H1 (cell line): Measurements from ENCODE around the gene ASB8. TPM values are rescaled to one million over a fixed set of nuclear protein-coding genes. Genes with fewer than 3 reads are reported as not detected.

ENCODE experiments used
- CTCF ChIA-PET: fragments of 300-600 bp; sonication (Branson Sonifier 250); formaldehyde crosslinking; loops from one replicate; lab custom pipeline; 2021; ENCODE audit not compliant: partially characterized antibody; lab: Charles Lee
- POLR2A ChIA-PET: fragments of 300-600 bp; sonication (Branson Sonifier 250); formaldehyde crosslinking; loops from one replicate; lab custom pipeline; 2021; ENCODE audit warnings: inconsistent platforms; ENCODE audit not compliant: partially characterized antibody; lab: Charles Lee
- DNase-seq, 2 experiments: peaks; one replicate each; pipeline versions ENCODE4 v3.0.0 to v3.0.0-alpha.2; 2010 to 2022; ENCODE audit warnings: low spot score in 2 of 2, low read depth in 1 of 2, mixed read lengths in 1 of 2
- FAIRE-seq: peaks from 2 replicates; lab custom pipeline; 2011; peaks lifted over from hg19 to GRCh38; lab: Jason Lieb, UNC
- H2AFZ ChIP-seq: 2 replicates; pipeline ENCODE4 v1.8.1; 2012; ENCODE audit warnings: low read length, inconsistent platforms
- H2AK5ac ChIP-seq: 2 replicates; pipeline ENCODE4 v1.6.1; 2013; ENCODE audit warnings: low read depth, low read length
- H2BK120ac ChIP-seq: replicated peaks from 2 replicates; pipeline ENCODE3; 2013; ENCODE audit warnings: low read depth, low read length, inconsistent platforms
- H2BK12ac ChIP-seq: 2 replicates; pipeline ENCODE4 v1.6.1; 2013; ENCODE audit warnings: low read depth, low read length
- H2BK15ac ChIP-seq: 2 replicates; pipeline ENCODE4 v1.6.1; 2013; ENCODE audit warnings: low read length
- H2BK20ac ChIP-seq: 2 replicates; pipeline ENCODE4 v1.6.1; 2013; ENCODE audit warnings: low read length
- H2BK5ac ChIP-seq: 2 replicates; pipeline ENCODE4 v1.6.1; 2013; ENCODE audit warnings: low read depth, low read length
- H3K14ac ChIP-seq: 2 replicates; pipeline ENCODE4 v1.6.1; 2013; ENCODE audit warnings: inconsistent platforms; ENCODE audit not compliant: insufficient read length
- H3K18ac ChIP-seq: 2 replicates; pipeline ENCODE4 v1.6.1; 2013; ENCODE audit warnings: low read length; ENCODE audit errors: extremely low read depth
- H3K23ac ChIP-seq: 2 replicates; pipeline ENCODE4 v1.6.1; 2013; ENCODE audit warnings: inconsistent platforms; ENCODE audit not compliant: insufficient read length
- H3K23me2 ChIP-seq: 2 replicates; pipeline ENCODE4 v1.6.1; 2013; ENCODE audit warnings: low read depth, low read length
- H3K27ac ChIP-seq: 2 replicates; pipeline ENCODE4 v1.6.1; 2011; ENCODE audit warnings: low read depth, low read length, inconsistent platforms
- H3K27me3 ChIP-seq, 4 experiments: replicated peaks in 1 of 4; 1 replicate in 1 of 4; 2 replicates in 3 of 4; pipeline versions ENCODE4 v1.6.1 to v1.8.1; 2011 to 2013; ENCODE audit warnings: low read length in 3 of 4, mild to moderate bottlenecking in 3 of 4, inconsistent platforms in 2 of 4, mixed read lengths in 2 of 4, moderate library complexity in 1 of 4; ENCODE audit not compliant: control insufficient read depth in 3 of 4, insufficient read depth in 3 of 4; ENCODE audit errors: extremely low read depth in 1 of 4
- H3K36me3 ChIP-seq, 4 experiments: 2 replicates each; pipeline versions ENCODE4 v1.6.1 to v1.8.1; 2011 to 2013; ENCODE audit warnings: mild to moderate bottlenecking in 4 of 4, low read length in 3 of 4, moderate library complexity in 2 of 4, control low read depth in 1 of 4, inconsistent platforms in 1 of 4; ENCODE audit not compliant: insufficient read depth in 4 of 4, control insufficient read depth in 2 of 4
- H3K4ac ChIP-seq: replicated peaks from 2 replicates; pipeline ENCODE3; 2013; ENCODE audit warnings: low read length, low read depth, mixed read lengths, inconsistent platforms; ENCODE audit not compliant: insufficient read length
- H3K4me1 ChIP-seq, 4 experiments: replicated peaks in 1 of 4; 1 replicate in 1 of 4; 2 replicates in 3 of 4; pipeline versions ENCODE4 v1.6.1 to v1.8.1; 2011 to 2013; ENCODE audit warnings: low read length in 3 of 4, inconsistent platforms in 2 of 4, mixed read lengths in 1 of 4; ENCODE audit not compliant: insufficient read depth in 4 of 4, control insufficient read depth in 3 of 4
- H3K4me2 ChIP-seq, 2 experiments: 2 replicates each; pipeline versions ENCODE4 v1.6.1 to v1.8.1; 2011 to 2013; ENCODE audit warnings: low read depth in 2 of 2, low read length in 2 of 2, control low read depth in 1 of 2, inconsistent platforms in 1 of 2, mild to moderate bottlenecking in 1 of 2; ENCODE audit not compliant: insufficient read depth in 1 of 2
- H3K4me3 ChIP-seq, 4 experiments: fragments of 200-600, 300-600 bp in 1 of 4; sonication (generic), shearing (Covaris generic), sonication (Bioruptor Twin) in 1 of 4; 2 replicates each; pipeline versions ENCODE4 v1.5.1 to v1.8.1; 2011 to 2016; ENCODE audit warnings: low read length in 4 of 4, low read depth in 3 of 4, control low read depth in 2 of 4, inconsistent platforms in 2 of 4, mild to moderate bottlenecking in 2 of 4, mixed read lengths in 1 of 4, moderate library complexity in 1 of 4; ENCODE audit not compliant: insufficient read depth in 2 of 4; ENCODE audit errors: extremely low read depth in 1 of 4
- H3K56ac ChIP-seq: replicated peaks from 2 replicates; pipeline ENCODE3; 2013; ENCODE audit warnings: low read depth, mild to moderate bottlenecking, mixed read lengths, low read length, inconsistent platforms; ENCODE audit not compliant: insufficient read length
- H3K79me1 ChIP-seq: 2 replicates; pipeline ENCODE4 v1.6.1; 2013; ENCODE audit warnings: low read depth, low read length, control low read depth
- H3K79me2 ChIP-seq, 2 experiments: 2 replicates each; pipeline versions ENCODE4 v1.6.1 to v1.8.1; 2012 to 2013; ENCODE audit warnings: low read length in 2 of 2, mild to moderate bottlenecking in 2 of 2, inconsistent platforms in 1 of 2; ENCODE audit not compliant: insufficient read depth in 2 of 2, control insufficient read depth in 1 of 2
- H3K9ac ChIP-seq, 4 experiments: replicated peaks in 1 of 4; 1 replicate in 1 of 4; 2 replicates in 3 of 4; pipeline versions ENCODE4 v1.6.1 to v1.8.1; 2011 to 2013; ENCODE audit warnings: low read depth in 3 of 4, low read length in 3 of 4, control low read depth in 2 of 4, mild to moderate bottlenecking in 2 of 4, moderate library complexity in 2 of 4, inconsistent platforms in 1 of 4; ENCODE audit errors: extremely low read depth in 1 of 4
- H3K9me3 ChIP-seq, 2 experiments: 2 replicates each; pipeline versions ENCODE4 v1.6.1 to v1.8.1; 2012 to 2013; ENCODE audit warnings: mild to moderate bottlenecking in 2 of 2, moderate library complexity in 2 of 2, control low read depth in 1 of 2, inconsistent platforms in 1 of 2, low read depth in 1 of 2, low read length in 1 of 2, mixed read lengths in 1 of 2; ENCODE audit not compliant: insufficient read depth in 2 of 2
- H4K20me1 ChIP-seq, 2 experiments: replicated peaks in 1 of 2; 2 replicates each; pipeline versions ENCODE3 to v1.8.1; 2011 to 2013; ENCODE audit warnings: inconsistent platforms in 2 of 2, low read length in 2 of 2, mild to moderate bottlenecking in 1 of 2; ENCODE audit not compliant: insufficient read depth in 2 of 2, control insufficient read depth in 1 of 2
- H4K5ac ChIP-seq: 2 replicates; pipeline ENCODE4 v1.6.1; 2013; ENCODE audit warnings: low read length, low read depth, mixed read lengths, inconsistent platforms; ENCODE audit not compliant: insufficient read length
- H4K8ac ChIP-seq: 2 replicates; pipeline ENCODE4 v1.8.0; 2013; ENCODE audit warnings: mild to moderate bottlenecking, moderate library complexity, low read length, inconsistent platforms; ENCODE audit not compliant: insufficient read depth; ENCODE audit errors: extremely low read depth
- H4K91ac ChIP-seq: replicated peaks from 2 replicates; pipeline ENCODE3; 2013; ENCODE audit warnings: low read length, mixed read lengths, inconsistent platforms; ENCODE audit not compliant: insufficient read length
- ASH2L ChIP-seq: fragments of 200-600, 300-600 bp; sonication (generic); IDR thresholded peaks from one replicate; pipeline ENCODE4 v1.7.1; 2017; ENCODE audit warnings: low read length
- ATF3 ChIP-seq: IDR thresholded peaks from 2 replicates; pipeline ENCODE4 v1.6.1; 2011; ENCODE audit warnings: low read depth, mild to moderate bottlenecking, low read length; ENCODE audit not compliant: insufficient read depth
- BCL11A ChIP-seq, 2 experiments: IDR thresholded peaks; one replicate each; pipeline ENCODE4 v1.6.1; 2011; ENCODE audit warnings: low read depth in 2 of 2, low read length in 2 of 2, mild to moderate bottlenecking in 2 of 2
- CHD1 ChIP-seq: IDR thresholded peaks from 2 replicates; pipeline ENCODE4 v1.6.1; 2012; ENCODE audit warnings: low read depth, low read length, improper control_type of control experiment
- EZH2 ChIP-seq: fragments of 200-600 bp; sonication (generic); IDR thresholded peaks from 2 replicates; pipeline ENCODE4 v1.7.1; 2012; ENCODE audit warnings: low read depth, mild to moderate bottlenecking, moderate library complexity, low read length, inconsistent platforms; ENCODE audit not compliant: severe bottlenecking
- POLR2A ChIP-seq, 2 experiments: IDR thresholded peaks; 1 replicate in 1 of 2; 2 replicates in 1 of 2; pipeline ENCODE4 v1.6.1; 2011; ENCODE audit warnings: low read depth in 2 of 2, low read length in 2 of 2, mild to moderate bottlenecking in 2 of 2; ENCODE audit errors: control extremely low read depth in 1 of 2
- POU5F1 ChIP-seq: IDR thresholded peaks from 2 replicates; pipeline ENCODE4 v1.6.1; 2011; ENCODE audit warnings: low read depth, mild to moderate bottlenecking, low read length, moderate library complexity
- RAD21 ChIP-seq, 2 experiments: IDR thresholded peaks in 1 of 2; conservative IDR thresholded peaks in 1 of 2; 2 replicates each; pipeline ENCODE4 v1.6.1; 2011; ENCODE audit warnings: low read depth in 2 of 2, low read length in 2 of 2, improper control_type of control experiment in 1 of 2, inconsistent platforms in 1 of 2, mild to moderate bottlenecking in 1 of 2, moderate library complexity in 1 of 2
- RFX5 ChIP-seq: IDR thresholded peaks from 2 replicates; pipeline ENCODE4 v1.6.1; 2011; ENCODE audit warnings: low read depth, low read length, improper control_type of control experiment, borderline replicate concordance
- SP1 ChIP-seq: IDR thresholded peaks from 2 replicates; pipeline ENCODE4 v1.6.1; 2011; ENCODE audit warnings: low read depth, low read length
- SP2 ChIP-seq: IDR thresholded peaks from 2 replicates; pipeline ENCODE4 v1.6.1; 2012; ENCODE audit warnings: mild to moderate bottlenecking, low read length, inconsistent platforms
- TBP ChIP-seq: IDR thresholded peaks from 2 replicates; pipeline ENCODE4 v1.6.1; 2011; ENCODE audit warnings: low read depth, low read length, improper control_type of control experiment
- USF2 ChIP-seq: IDR thresholded peaks from 2 replicates; pipeline ENCODE4 v1.6.1; 2011; ENCODE audit warnings: low read length, improper control_type of control experiment
- WGBS, 2 experiments: shearing (Covaris generic) in 1 of 2; methylation state at CpG; one replicate each; pipeline versions ENCODE4 v1.1.6 to v1.1.7; 2013 to 2015; ENCODE audit warnings: low lambda C conversion rate in 2 of 2, mixed read lengths in 2 of 2, inconsistent platforms in 1 of 2, low coverage in 1 of 2, missing lambda C conversion rate in 1 of 2; ENCODE audit not compliant: insufficient replicate concordance in 2 of 2, insufficient coverage in 1 of 2, insufficient read length in 1 of 2; ENCODE audit errors: extremely low coverage in 1 of 2, missing lambda C conversion rate in 1 of 2; 5-methylcytosine and 5-hydroxymethylcytosine counted together
- polyA plus RNA-seq, 7 experiments: library from polyadenylated mRNA; depleted of rRNA in 3 of 7; stranded (reverse) in 5 of 7; unstranded in 2 of 7; fragments of >200 nt in 5 of 7; fragments of 200-250 nt in 2 of 7; gene quantifications; 1 replicate in 5 of 7; 2 replicates in 1 of 7; 4 replicates in 1 of 7; pipeline versions ENCODE4 v1.2.1 to v1.2.3, GENCODE V29; 2011 to 2013; ENCODE audit warnings: missing spikeins in 2 of 7, mixed read lengths in 2 of 7
- total RNA-seq: library from RNA; stranded (reverse); fragmentation: NEBNext Ultra II Directional; extraction: Animal tissue kit (Norgen Biotek cat#: 25700); gene quantifications from 2 replicates; pipeline ENCODE4 v1.2.1, GENCODE V29; 2021

ASB8 gene
- total and polyA plus RNA-seq, 2 of the 8 experiments (the other 6 are each of a cell fraction or from before 2014, with no cell fraction given), result 3.8 to 8.3 TPM

GRCh38 chr12:48115957-48116356 lies 41.4 kb downstream of the ASB8 start:
- ChIA-PET POLR2A (interaction anchor here (1.2 to 1.9 kb wide), 2 partner anchors 9 to 10 kb away, joined by 4 to 10 read pairs; partner anchors contain the start of gene SENP1), CTCF (interaction anchor here (1.1 kb wide), 1 partner anchor 9 kb away, joined by 3 read pairs; no protein-coding TSS in a partner anchor)
- H4K91ac ChIP-seq, result no peak overlapping the region
- H2BK20ac ChIP-seq, result no peak overlapping the region
- no peak overlapping the region for H3K23ac ChIP-seq
- peaks cover 1% of the 10 kb centered on the region; the same call in 1 of the 2 replicates for H3K79me1 ChIP-seq
- no peaks in the 10 kb centered on the region for H4K20me1 ChIP-seq
- H2BK15ac ChIP-seq, result no peak overlapping the region
- 81% methylated on average over 1 of the region's 1 CpG; no CpG with 5 or more reads in 1 of the 2 experiments for WGBS, 2 experiments
- no peak overlapping the region for H3K18ac ChIP-seq
- no peak overlapping the region for H2AK5ac ChIP-seq
- DNase-seq, result no peak
- FAIRE-seq, result no peak
- no peaks in the 10 kb centered on the region for H3K27me3 ChIP-seq
- H3K27ac ChIP-seq, result no peak overlapping the region
- H3K79me2 ChIP-seq, result peaks cover 4 to 15% of the 10 kb centered on the region in 2 experiments; a peak in 3 of 4 replicates
- no peak overlapping the region for H2AFZ ChIP-seq
- H3K56ac ChIP-seq, result no peak overlapping the region
- no peak overlapping the region for H4K5ac ChIP-seq
- H2BK5ac ChIP-seq, result no peak overlapping the region
- H3K4me3 ChIP-seq, result no peak overlapping the region
- peaks cover 0 to 7% (median 2%) of the 10 kb centered on the region in 4 experiments; a peak in 2 of 7 replicates for H3K4me1 ChIP-seq
- H4K8ac ChIP-seq, result no peak overlapping the region
- no peak overlapping the region for H3K4me2 ChIP-seq
- H3K36me3 ChIP-seq, result no peaks in the 10 kb centered on the region
- H3K14ac ChIP-seq, result no peak overlapping the region
- no peak overlapping the region for H3K4ac ChIP-seq
- no peaks in the 10 kb centered on the region for H3K9me3 ChIP-seq
- H3K9ac ChIP-seq, result no peak overlapping the region
- H2BK12ac ChIP-seq, result no peak overlapping the region
- peaks cover 2% of the 10 kb centered on the region; the same call in 1 of the 2 replicates for H3K23me2 ChIP-seq
- H2BK120ac ChIP-seq, result no peak overlapping the region
- TF ChIP-seq TBP (no peak), CHD1 (no peak), RFX5 (no peak), SP2 (no peak), SP1 (no peak), ATF3 (no peak), BCL11A (IDR thresholded peaks at IDR 0.05; ENCODE audit: low read depth in 2 of 2, low read length in 2 of 2) (no peak), POLR2A (IDR thresholded peaks at IDR 0.05; ENCODE audit: control extremely low read depth in 1 of 2, low read depth in 2 of 2, low read length in 2 of 2) (no peak), EZH2 (no peak), USF2 (no peak), ASH2L (no peak), RAD21 (IDR thresholded peaks at IDR 0.05 in 1 of 2, conservative IDR thresholded peaks at IDR 0.05 in 1 of 2; ENCODE audit: low read depth in 2 of 2, low read length in 2 of 2) (no peak), POU5F1 (no peak)
